Gastroesophageal sphincter (tissue), 3 donors: ENCODE data around the gene PACS1.

ENCODE experiments used
- CTCF ChIP-seq, 4 experiments: fragments of 200-600 bp in 2 of 4; fragments of 450-650 bp in 2 of 4; sonication (generic) in 1 of 4; IDR thresholded peaks; one replicate each; pipeline ENCODE4 v1.5.1; 2017 to 2019; ENCODE audit warnings: antibody characterized with exemption in 4 of 4, mild to moderate bottlenecking in 2 of 4, moderate library complexity in 2 of 4
- EP300 ChIP-seq: sonication (generic); formaldehyde crosslinking; IDR thresholded peaks from one replicate; pipeline ENCODE4 v1.6.1; 2017; ENCODE audit warnings: antibody characterized with exemption, mild to moderate bottlenecking
- POLR2AphosphoS5 ChIP-seq: sonication (generic); formaldehyde crosslinking; IDR thresholded peaks from one replicate; pipeline ENCODE4 v1.6.1; 2017; ENCODE audit warnings: antibody characterized with exemption

DNA sequence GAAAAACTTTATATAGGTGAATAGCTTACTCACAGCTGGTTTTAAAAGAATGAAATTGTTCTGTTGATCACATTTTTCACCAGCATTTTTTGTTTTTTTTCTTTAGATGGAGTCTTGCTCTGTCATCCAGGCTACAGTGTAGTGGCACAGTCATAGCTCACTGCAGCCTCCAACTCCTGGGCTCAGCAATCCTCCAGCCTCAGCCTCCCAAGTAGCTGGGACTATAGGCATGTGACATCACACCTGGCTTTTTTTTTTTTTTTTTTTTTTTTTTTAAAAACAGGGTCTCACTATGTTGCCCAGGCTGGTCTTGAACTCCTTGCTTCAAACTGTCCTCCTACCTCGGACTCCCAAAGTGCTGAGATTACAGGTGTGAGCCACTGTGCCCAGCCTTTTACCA, 3.6 kb downstream of the PACS1 start:
- TF ChIP-seq EP300: no peak
- no peak for TF ChIP-seq CTCF (IDR thresholded peaks at IDR 0.05)
- no peak for TF ChIP-seq POLR2AphosphoS5
